Glomerular endothelial cell (primary cell): ENCODE results near the gene PEX26. TPM values are rescaled to one million over a fixed set of nuclear protein-coding genes. Genes with fewer than 3 reads are reported as not detected.
"Not testable (repeated sequence)": the region's sequence is repeated elsewhere in the genome, so short reads cannot be mapped to it uniquely, and the experiment has no call there.

Experiments
- DNase-seq: peaks from one replicate; pipeline ENCODE4 v3.0.0-alpha.2; 2011; ENCODE audit warnings: low read depth, low spot score; ENCODE audit errors: extremely low read depth
- total RNA-seq: library from RNA; depleted of rRNA; stranded (reverse); fragments of >200 nt; gene quantifications from 2 replicates; pipeline ENCODE4 v1.2.3, GENCODE V29; 2015

PEX26 gene
- total RNA-seq, 1 donor from 2014 or later, result 30.6 TPM

DNA sequence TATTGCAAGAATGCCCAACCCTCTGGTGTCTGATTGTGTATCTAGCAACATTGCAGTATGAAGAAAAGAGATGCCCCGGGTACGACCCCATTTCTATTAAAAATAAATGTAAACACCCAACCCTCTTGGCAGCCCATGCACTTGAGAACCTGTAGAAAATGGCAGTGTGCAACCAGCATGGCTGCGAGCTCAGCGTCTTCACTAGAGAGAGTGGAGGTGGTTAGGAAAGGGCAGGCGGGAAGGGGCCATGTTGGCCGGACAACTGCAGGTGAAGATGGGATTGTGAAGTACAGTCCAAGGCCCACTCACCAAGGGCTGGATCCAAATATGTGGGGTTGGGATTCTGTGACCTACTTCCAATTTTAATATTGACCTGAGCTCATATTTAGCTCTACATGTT lies 15.9 kb downstream of the PEX26 start:
- DNase-seq, result no peak

- DNase-seq, result no peak
Observed at GRCh38 chr22:18095101-18095805, 17.5 kb downstream of the PEX26 start.

- DNase-seq, result no peak
Observed at GRCh38 chr22:18096823-18097222, 19.0 kb downstream of the PEX26 start.

GRCh38 chr22:18100781-18101180 lies 23.0 kb downstream of the PEX26 start:
- no peak for DNase-seq

DNA sequence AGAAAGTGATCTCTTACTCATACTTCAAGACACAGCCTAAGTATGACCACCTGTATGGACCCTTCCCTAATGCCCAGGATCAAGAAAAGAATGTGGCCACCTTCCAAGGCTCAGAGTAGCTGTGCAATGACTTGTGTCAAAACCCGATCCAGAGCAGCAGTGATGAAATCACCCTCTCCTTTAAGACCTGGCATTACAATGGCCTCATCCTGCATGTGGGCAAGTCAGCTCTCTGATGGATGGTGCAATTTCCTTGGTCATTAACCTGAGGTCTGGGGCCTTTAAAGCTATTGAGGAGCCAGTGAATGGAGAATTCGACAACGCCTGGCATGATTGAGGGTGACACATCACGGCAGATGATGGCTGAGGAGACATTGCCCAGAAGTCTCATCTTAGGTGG lies 23.7 kb downstream of the PEX26 start:
- DNase-seq, result no peak

GRCh38 chr22:18103527-18104269 lies 25.9 kb downstream of the PEX26 start:
- no peak for DNase-seq

DNA sequence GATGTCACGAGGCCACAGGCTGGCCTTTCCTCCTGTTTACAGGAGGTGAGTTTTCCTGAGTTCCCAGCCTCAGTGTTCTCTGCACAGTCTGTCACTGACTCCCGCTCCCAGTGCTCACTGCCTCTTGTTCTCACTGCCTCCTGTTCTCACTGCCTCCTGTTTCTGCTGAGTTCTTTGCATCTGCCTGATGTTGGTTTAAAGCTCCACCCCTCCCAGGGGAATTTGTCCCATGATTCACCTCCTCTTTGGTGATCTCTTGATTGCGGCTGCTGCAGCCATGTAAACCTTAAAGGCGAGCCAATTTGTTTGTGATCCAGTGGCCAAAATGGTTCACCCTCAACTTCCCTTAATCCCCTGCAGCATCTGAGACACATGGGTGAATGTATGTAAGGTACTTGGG lies 26.8 kb downstream of the PEX26 start:
- no peak for DNase-seq

DNA sequence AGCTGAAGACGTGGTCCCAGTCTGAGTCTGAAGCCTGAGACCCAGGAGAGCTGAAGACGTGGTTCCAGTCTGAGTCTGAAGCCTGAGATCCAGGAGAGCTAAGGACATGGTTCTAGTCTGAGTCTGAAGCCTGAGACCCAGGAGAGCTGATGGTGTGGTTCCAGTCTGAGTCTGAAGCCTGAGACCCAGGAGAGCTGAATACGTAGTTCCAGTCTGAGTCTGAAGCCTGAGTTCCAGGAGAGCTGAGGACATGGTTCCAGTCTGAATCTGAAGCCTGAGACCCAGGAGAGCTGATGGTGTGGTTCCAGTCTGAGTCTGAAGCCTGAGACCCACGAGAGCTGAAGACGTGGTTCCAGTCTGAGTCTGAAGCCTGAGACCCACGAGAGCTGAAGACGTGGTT lies 28.2 kb downstream of the PEX26 start:
- DNase-seq, result not testable (repeated sequence)

DNA sequence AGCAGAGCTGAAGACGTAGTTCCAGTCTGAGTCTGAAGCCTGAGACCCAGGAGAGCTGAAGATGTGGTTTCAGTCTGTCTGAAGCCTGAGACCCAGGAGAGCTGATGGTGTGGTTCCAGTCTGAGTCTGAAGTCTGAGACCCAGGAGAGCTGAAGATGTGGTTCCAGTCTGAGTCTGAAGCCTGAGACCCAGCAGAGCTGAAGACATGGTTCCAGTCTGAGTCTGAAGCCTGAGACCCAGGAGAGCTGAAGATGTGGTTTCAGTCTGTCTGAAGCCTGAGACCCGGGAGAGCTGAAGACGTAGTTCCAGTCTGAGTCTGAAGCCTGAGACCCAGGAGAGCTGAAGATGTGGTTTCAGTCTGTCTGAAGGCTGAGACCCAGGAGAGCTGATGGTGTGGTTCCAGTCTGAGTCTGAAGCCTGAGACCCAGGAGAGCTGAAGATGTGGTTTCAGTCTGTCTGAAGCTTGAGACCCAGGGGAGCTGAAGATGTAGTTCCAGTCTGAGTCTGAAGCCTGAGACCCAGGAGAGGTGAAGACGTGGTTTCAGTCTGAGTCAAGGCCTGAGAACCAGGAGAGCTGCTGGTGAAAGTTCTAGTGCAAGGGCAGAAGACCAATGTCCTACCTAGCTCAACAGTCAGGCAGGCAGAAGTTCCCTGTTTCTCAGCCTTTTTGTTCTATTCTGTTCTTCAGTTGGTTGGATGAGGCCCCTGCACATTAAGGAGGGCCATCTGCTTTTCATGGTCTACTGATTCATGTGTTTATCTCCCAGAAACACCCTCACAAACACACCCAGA lies 29.0 kb downstream of the PEX26 start:
- not testable (repeated sequence) for DNase-seq

- no peak for DNase-seq
Observed at GRCh38 chr22:18108187-18108586, 30.4 kb downstream of the PEX26 start.

GRCh38 chr22:18109410-18110193 lies 31.8 kb downstream of the PEX26 start:
- no peak for DNase-seq

DNA sequence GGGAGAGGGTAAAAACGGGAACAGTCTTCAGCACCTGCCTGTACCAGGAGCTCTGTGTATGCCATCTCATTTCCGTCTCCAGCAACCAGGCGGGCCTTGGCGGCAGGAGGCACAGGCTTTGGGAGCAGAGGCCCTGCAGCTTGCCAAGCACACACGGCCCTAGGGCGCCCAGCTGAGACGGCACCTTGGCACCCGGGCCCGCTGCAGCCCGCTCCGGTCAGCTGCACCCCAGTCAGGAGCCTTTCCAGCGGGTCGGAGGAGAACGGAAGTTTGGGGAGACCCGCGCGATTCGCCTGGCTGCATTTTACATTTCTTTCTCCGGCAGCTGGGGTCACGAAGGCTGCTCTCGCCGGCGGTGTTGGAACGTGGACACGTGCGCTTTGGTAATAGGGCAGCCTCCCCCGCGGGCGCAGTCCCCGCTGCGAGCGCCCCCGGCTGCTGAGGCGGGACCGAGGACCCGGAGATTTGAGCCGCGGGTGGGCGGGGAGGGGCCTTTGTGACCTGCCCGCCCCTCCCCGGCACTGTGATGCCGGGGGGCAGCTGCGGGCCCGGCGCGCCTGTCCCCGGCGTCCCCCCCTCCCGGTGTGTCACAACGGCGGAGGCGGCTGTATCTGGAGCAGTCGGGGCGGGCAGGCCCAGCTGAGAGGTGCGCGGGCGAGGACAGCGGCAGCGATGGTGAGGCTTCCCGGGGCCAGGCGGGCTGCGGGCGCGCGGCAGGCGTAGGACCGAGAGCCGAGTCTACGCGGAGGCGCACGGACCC lies 32.6 kb downstream of the PEX26 start, which contains the start of gene TUBA8:
Gene TUBA8, plus strand, starts transcription at position 616 of the 760 bp plus-strand sequence. Its CDS starts 57 bp downstream, at position 673.
- DNase-seq, result no peak

- no peak for DNase-seq
Observed at GRCh38 chr22:18110954-18111758, 33.4 kb downstream of the PEX26 start.

DNA sequence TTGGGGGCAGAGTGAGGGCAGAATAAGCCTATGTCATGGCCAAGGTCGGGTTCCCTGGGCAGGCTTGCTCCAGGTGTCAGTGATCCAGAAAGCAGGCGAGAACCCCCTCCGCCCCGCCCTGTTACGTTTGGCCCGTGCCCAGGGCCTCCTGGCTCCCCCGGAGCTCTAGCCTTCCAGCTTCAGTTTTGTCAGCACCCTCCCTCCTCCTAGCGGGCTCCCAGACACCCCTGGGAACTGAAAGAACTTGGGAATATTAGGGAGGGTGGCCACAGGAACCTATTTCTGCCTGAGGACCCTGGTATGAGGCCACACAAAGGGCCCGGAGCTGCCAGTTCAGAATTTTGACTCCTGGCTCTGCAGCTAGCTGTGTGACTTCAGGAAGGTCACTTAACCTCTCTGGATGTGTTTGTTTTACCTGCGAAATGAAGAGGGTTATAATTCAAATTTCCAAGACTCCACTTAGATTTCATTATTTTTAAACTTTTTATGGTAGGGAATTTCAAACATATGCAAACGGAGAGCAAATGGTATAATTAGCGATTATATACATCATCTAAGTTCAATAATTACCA lies 34.1 kb downstream of the PEX26 start:
- DNase-seq, result no peak

GRCh38 chr22:18112440-18112839 lies 34.6 kb downstream of the PEX26 start:
- no peak for DNase-seq

DNA sequence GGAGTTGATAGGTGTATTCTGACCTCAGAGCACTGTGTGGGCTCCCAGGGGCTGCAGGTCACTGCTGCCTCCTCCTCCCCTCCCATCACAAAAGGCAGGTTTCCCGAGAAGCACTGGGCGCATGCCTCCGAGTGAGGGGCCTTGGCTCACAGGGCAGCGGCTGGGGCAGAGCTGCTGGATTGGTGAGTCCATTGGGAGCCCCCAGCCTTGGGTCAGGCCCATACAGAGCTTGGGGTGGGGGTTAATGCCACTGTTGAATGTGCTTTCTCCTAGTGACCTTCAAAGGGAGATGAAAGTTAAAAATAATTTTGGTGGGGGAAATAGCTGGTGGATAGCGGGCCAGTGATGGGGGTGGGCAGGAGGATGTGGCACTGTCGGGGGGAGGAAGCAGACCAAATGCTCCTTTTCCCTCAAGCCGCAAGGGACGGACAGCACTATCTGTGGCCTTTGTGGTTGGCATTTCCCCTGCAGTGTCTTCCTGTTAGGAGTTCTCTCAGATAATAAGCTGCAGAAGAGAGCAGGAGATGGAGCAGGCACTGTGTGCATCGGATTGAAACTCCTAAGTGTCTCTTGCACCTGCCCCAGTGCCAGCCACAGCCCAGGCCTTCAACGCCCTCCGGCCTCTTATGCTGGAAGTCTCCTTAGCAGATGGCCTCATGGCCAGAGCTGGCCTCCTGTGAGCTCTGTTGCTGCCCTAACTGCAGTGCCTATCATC lies 36.0 kb downstream of the PEX26 start:
- DNase-seq, result no peak

GRCh38 chr22:18114495-18114894 lies 36.7 kb downstream of the PEX26 start:
- no peak for DNase-seq
